BJ (cell line): ENCODE data around the gene OR51F1. TPM values are rescaled to one million over a fixed set of nuclear protein-coding genes. Genes with fewer than 3 reads are reported as not detected.

ENCODE experiments used
- polyA plus RNA-seq: library from polyadenylated mRNA; depleted of rRNA; stranded (reverse); fragments of >200 nt; gene quantifications from 2 replicates; pipeline ENCODE4 v1.2.3, GENCODE V29; 2011; rRNA removed
- small RNA-seq: library from RNA; depleted of rRNA; stranded (forward); fragments of <200 nt; gene quantifications from one replicate; pipeline ENCODE3, GENCODE V24; 2012; ENCODE audit warnings: low replicate concordance, low read depth; ENCODE audit not compliant: insufficient read length

OR51F1 gene
- polyA plus RNA-seq, 1 experiment = not detected

Small RNA genes within 50 kb of the gene (small RNA-seq; reads per million reads assigned to genes)
- gene RF00091 = not detected

Other genes with a start within 250 kb of the OR51F1 start
- not detected in 2 replicates for gene OR52M1, start 224.7 kb downstream of the OR51F1 start, polyA plus RNA-seq
- not detected in 2 replicates for gene OR52I2, start 188.2 kb downstream of the OR51F1 start, polyA plus RNA-seq
- gene OR52I1, start 175.9 kb downstream of the OR51F1 start, polyA plus RNA-seq = not detected in 2 replicates
- gene TRIM68, start 161.7 kb downstream of the OR51F1 start, polyA plus RNA-seq = 6.2 and 6.5 TPM in 2 replicates
- gene OR51D1, start 132.5 kb downstream of the OR51F1 start, polyA plus RNA-seq = not detected in 2 replicates
- gene OR51E1, start 126.0 kb downstream of the OR51F1 start, polyA plus RNA-seq = not detected in 2 replicates
- not detected in 2 replicates for gene OR51E2, start 72.1 kb downstream of the OR51F1 start, polyA plus RNA-seq
- not detected in 2 replicates for gene MMP26, start 65.2 kb downstream of the OR51F1 start, polyA plus RNA-seq
- gene OR52R1, start 34.4 kb upstream of the OR51F1 start, polyA plus RNA-seq = not detected in 2 replicates
- not detected in 2 replicates for gene OR51F2, start 51.4 kb upstream of the OR51F1 start, polyA plus RNA-seq
- gene OR51S1, start 79.3 kb upstream of the OR51F1 start, polyA plus RNA-seq = not detected in 2 replicates
- not detected in 2 replicates for gene OR51T1, start 112.0 kb upstream of the OR51F1 start, polyA plus RNA-seq
- gene OR51A7, start 133.8 kb upstream of the OR51F1 start, polyA plus RNA-seq = not detected in 2 replicates
- gene OR51G2, start 149.4 kb upstream of the OR51F1 start, polyA plus RNA-seq = not detected in 2 replicates
- gene OR51G1, start 154.4 kb upstream of the OR51F1 start, polyA plus RNA-seq = not detected in 2 replicates
- not detected in 2 replicates for gene OR51A4, start 177.7 kb upstream of the OR51F1 start, polyA plus RNA-seq
- not detected in 2 replicates for gene OR51A2, start 185.8 kb upstream of the OR51F1 start, polyA plus RNA-seq
- not detected in 2 replicates for gene OR51L1, start 224.9 kb upstream of the OR51F1 start, polyA plus RNA-seq